HG02973 (cell line): ENCODE measurements around the gene SLX1B.
"Not testable (repeated sequence)": the region's sequence is repeated elsewhere in the genome, so short reads cannot be mapped to it uniquely, and the experiment has no call there.

Experiments used
- ATAC-seq: cut with Tn5 transposase; IDR thresholded peaks from one replicate; pipeline ENCODE4 v1.9.1; 2021; ENCODE audit warnings: moderate library complexity; ENCODE audit not compliant: unreplicated experiment

Gene SLX1B

GRCh38 chr16:29454269-29454668 lies at the start of gene SLX1B, which contains the start of gene BOLA2:
TSS of gene SLX1B (plus strand) at chr16:29454533.
TSS of gene BOLA2 (minus strand) at chr16:29454351. CDS start at chr16:29454253, 98 bp downstream.
- peak; percentile 80 for ATAC-seq

DNA sequence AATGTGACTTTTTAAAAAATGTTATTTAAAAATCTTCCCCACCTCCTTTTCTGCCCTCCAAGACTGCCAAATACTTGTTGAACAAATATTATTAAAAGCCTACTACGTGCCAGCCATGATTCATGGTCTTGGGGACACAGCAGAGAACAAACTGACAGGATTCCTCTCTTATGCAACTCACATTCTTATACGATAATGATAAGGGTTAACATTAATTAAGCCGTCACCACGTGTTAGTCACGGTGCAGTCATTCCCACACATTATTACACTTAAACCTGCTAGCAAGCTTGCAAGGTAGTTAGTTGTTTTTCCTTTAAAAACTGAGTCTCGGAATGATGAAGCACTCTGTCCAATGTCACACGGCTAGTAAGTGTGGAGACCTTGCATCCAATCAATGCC lies 49.1 kb upstream of the SLX1B start:
- not testable (repeated sequence) for ATAC-seq

- not testable (repeated sequence) for ATAC-seq
Observed at GRCh38 chr16:29423587-29423986, 30.7 kb upstream of the SLX1B start.

DNA sequence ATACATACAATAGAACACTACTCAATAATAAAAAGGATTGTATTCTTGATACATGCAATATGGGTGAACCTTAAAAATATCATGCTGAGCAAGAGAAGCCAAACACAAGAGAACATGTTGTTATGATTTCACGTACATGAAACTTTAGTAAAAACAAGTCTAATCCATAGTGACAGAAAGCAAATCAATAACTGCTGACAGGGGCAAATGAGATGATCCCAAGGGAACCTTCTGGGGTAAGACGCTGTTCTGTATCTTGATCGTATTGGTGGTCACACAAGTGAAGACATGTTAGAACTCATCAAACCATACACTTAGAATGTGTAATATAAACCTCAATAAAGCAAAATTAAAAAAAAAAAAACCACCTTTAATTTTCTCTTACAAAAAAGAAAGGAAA lies 28.9 kb upstream of the SLX1B start:
- not testable (repeated sequence) for ATAC-seq

- peak; percentile 10 for ATAC-seq
Observed at GRCh38 chr16:29453754-29454153, 579 bp upstream of the SLX1B start.

GRCh38 chr16:29454828-29455227 lies 495 bp downstream of the SLX1B start:
- ATAC-seq, result peak; percentile 42

DNA sequence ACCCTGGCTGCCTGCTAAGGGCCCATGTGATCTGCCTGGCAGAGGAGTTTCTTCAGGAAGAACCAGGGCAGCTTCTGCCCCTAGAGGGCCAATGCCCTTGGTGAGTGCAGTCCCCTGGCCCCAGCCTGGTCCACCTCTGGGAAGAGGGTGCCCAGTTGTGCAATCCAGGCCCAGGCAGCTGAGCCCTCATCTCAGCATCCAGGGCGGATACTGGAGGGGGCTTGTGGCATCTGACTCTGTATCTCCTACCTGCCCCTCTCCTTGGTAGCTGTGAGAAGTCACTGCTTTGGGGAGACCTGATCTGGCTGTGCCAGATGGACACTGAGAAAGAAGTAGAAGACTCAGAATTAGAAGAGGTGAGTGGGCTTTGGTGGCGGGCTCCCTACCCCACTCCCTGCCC lies 3.3 kb downstream of the SLX1B start:
- ATAC-seq, result not testable (repeated sequence)

- not testable (repeated sequence) for ATAC-seq
Observed at GRCh38 chr16:29459706-29460646, 5.6 kb downstream of the SLX1B start, which contains the start of gene SULT1A4. TSS of gene SULT1A4 (plus strand) at chr16:29459913. CDS start at chr16:29461386, 1,473 bp downstream.

GRCh38 chr16:29460647-29461030 lies 6.3 kb downstream of the SLX1B start:
- not testable (repeated sequence) for ATAC-seq

- ATAC-seq, result not testable (repeated sequence)
Observed at GRCh38 chr16:29465985-29466824, 11.9 kb downstream of the SLX1B start.

DNA sequence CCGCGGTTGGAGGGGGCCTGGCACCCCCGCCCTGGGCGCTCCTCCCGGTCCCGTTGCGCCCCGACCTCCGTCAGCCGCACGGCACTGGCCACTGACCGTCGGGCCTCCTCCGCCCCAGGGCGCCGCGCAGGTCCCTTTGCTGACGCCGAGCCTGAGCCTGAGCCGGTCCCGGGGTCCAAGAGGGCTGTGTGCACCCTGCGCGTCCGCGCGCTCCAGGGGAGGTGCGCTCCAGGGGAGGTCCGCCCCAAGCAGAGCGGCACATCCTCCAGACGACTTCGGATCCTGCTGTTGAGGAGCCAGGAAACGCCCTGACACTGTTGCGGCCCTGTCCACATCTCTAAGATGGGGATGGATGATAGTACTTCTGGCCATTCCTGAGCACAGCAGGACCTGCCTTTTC lies 12.6 kb downstream of the SLX1B start:
- not testable (repeated sequence) for ATAC-seq

GRCh38 chr16:29467654-29468366 lies 13.5 kb downstream of the SLX1B start:
- not testable (repeated sequence) for ATAC-seq

GRCh38 chr16:29469660-29470059 lies 15.3 kb downstream of the SLX1B start:
- not testable (repeated sequence) for ATAC-seq

DNA sequence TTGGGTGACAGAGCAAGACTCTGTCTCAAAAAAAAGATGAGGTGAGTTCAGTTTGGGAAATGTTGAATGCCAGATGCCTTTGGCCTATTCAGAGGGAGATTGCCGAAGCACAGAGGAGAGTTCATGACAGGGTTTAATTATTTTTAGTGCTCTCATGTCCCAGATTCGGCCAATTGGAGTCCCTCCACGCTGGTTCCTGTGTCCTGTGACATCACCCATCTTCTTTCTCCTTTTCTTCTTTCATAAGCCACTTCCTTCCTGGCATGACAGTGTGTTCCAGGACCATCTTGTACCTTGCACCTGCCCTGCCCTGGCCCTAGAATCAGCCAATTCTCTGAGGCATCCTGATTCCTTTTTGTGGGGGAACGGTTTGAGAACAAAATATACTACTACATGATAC lies 17.7 kb downstream of the SLX1B start:
- not testable (repeated sequence) for ATAC-seq

DNA sequence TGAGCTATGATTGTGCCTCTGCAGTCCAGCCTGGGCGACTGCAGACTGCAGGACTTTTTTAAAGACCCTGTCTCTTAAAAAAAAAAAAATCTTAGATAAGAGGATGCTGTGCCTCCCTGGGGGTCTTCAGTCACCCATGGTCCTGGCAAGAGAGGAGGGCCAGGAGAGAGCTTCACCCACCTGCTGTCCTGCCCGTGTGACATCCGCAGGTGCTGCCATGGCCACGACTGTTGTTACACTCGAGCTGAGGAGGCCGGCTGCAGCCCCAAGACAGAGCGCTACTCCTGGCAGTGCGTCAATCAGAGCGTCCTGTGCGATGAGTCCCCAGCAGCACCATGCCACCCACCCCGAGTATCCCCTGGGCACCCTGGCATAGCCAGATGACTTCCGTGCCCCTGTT lies 27.9 kb downstream of the SLX1B start:
- ATAC-seq, result not testable (repeated sequence)

GRCh38 chr16:29506308-29506707 lies 52.0 kb downstream of the SLX1B start, which contains the start of gene NPIPB12:
TSS of gene NPIPB12 (minus strand) at chr16:29506408.
- not testable (repeated sequence) for ATAC-seq
